ENCODE measurements around the gene PLCB2.

- TF ChIP-seq EZH2 (IDR thresholded peaks at IDR 0.05), result no peak
- TF ChIP-seq FOXP2 (optimal IDR thresholded peaks at IDR 0.05; ENCODE audit: control extremely low read depth, extremely low read length, insufficient read depth), result no peak
Measured at GRCh38 chr15:40248006-40248783, 59.5 kb downstream of the PLCB2 start.
